Activated CD8-positive, alpha-beta T cell treated with anti-CD3 and anti-CD28 coated beads for 36 hours (primary cell): ENCODE data around the gene CTNNA1. TPM values are rescaled to one million over a fixed set of nuclear protein-coding genes. Genes with fewer than 3 reads are reported as not detected.
"Not testable (repeated sequence)": the region's sequence is repeated elsewhere in the genome, so short reads cannot be mapped to it uniquely, and the experiment has no call there.

Experiments
- ATAC-seq: fragments of 200-7000 bp; cut with Tn5 transposase; one replicate; pipeline ENCODE4 v1.10.0; 2021; ENCODE audit warnings: mild to moderate bottlenecking, moderate library complexity
- CTCF ChIA-PET: fragments of 350-600 bp; sonication (Branson Sonifier 250); formaldehyde crosslinking; loops from one replicate; lab custom pipeline; 2021; ENCODE audit warnings: antibody characterized with exemption; lab: Charles Lee
- POLR2A ChIA-PET: fragments of 350-600 bp; sonication (Branson Sonifier 250); formaldehyde crosslinking; loops from one replicate; lab custom pipeline; 2021; ENCODE audit warnings: antibody characterized with exemption; lab: Charles Lee
- DNase-seq: peaks from one replicate; pipeline ENCODE4 v3.0.0-alpha.2; 2020
- H3K27ac Mint-ChIP-seq: one replicate; pipeline ENCODE4 v1.8.0; 2021; ENCODE audit warnings: mild to moderate bottlenecking, mixed read lengths
- H3K27me3 Mint-ChIP-seq: one replicate; pipeline ENCODE4 v1.8.0; 2021; ENCODE audit warnings: mixed read lengths
- H3K36me3 Mint-ChIP-seq: one replicate; pipeline ENCODE4 v1.8.0; 2021; ENCODE audit warnings: low read depth, mixed read lengths
- H3K4me1 Mint-ChIP-seq: one replicate; pipeline ENCODE4 v1.8.0; 2021; ENCODE audit warnings: low read depth, mixed read lengths
- H3K4me3 Mint-ChIP-seq: one replicate; pipeline ENCODE4 v1.8.0; 2021; ENCODE audit warnings: mild to moderate bottlenecking, moderate library complexity, mixed read lengths
- H3K9me3 Mint-ChIP-seq: one replicate; pipeline ENCODE4 v1.8.0; 2021; ENCODE audit warnings: mixed read lengths
- intact Hi-C: fragments of 100-400 bp; cut with micrococcal nuclease; formaldehyde crosslinking; loops from one replicate; pipeline ENCODE4 v1.10.0; 2022
- total RNA-seq, 2 experiments: library from RNA; stranded (reverse); gene quantifications; one replicate each; pipeline ENCODE4 v1.2.3, GENCODE V29; 2021
- TF ChIP-seq, protein P1 (sequence below): fragments of 200-600 bp; IDR thresholded peaks from one replicate; pipeline ENCODE4 v1.8.0; 2022; ENCODE audit warnings: antibody characterized with exemption, mild to moderate bottlenecking

Gene CTNNA1
- total RNA-seq, 2 experiments from 2014 or later = 77.3 to 85.6 TPM

DNA sequence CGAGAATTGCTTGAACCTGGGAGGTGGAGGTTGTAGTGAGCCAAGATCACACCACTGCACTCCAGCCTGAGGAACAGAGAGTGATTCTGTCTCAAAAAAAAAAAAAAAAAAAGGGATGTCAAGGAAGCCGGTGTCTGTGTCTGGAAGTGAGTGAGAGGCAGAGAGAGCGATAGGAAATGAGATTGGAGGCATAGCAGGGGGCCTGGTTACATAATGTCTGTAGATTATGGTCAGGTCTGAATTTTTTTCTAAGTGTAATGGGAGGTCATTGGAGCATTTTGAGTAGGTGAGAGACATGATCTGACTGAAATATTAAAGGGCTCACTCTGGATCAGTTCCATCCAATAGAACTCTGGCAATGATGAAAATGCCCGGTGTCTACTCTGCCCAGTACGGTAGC, 40.4 kb upstream of the CTNNA1 start:
- TF ChIP-seq, protein P1, sequence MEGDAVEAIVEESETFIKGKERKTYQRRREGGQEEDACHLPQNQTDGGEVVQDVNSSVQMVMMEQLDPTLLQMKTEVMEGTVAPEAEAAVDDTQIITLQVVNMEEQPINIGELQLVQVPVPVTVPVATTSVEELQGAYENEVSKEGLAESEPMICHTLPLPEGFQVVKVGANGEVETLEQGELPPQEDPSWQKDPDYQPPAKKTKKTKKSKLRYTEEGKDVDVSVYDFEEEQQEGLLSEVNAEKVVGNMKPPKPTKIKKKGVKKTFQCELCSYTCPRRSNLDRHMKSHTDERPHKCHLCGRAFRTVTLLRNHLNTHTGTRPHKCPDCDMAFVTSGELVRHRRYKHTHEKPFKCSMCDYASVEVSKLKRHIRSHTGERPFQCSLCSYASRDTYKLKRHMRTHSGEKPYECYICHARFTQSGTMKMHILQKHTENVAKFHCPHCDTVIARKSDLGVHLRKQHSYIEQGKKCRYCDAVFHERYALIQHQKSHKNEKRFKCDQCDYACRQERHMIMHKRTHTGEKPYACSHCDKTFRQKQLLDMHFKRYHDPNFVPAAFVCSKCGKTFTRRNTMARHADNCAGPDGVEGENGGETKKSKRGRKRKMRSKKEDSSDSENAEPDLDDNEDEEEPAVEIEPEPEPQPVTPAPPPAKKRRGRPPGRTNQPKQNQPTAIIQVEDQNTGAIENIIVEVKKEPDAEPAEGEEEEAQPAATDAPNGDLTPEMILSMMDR = no peak
- H3K36me3 Mint-ChIP-seq = no peaks in the 10 kb centered on the region
- ChIA-PET POLR2A (no interaction called here), CTCF (no interaction called here)
- ATAC-seq = no peak
- intact Hi-C loops = no loop called here
- H3K27me3 Mint-ChIP-seq = peaks cover 34% of the 10 kb centered on the region
- no peak overlapping the region for H3K4me3 Mint-ChIP-seq
- no peak overlapping the region for H3K27ac Mint-ChIP-seq
- no peaks in the 10 kb centered on the region for H3K4me1 Mint-ChIP-seq
- DNase-seq = no peak
- H3K9me3 Mint-ChIP-seq = no peaks in the 10 kb centered on the region

DNA sequence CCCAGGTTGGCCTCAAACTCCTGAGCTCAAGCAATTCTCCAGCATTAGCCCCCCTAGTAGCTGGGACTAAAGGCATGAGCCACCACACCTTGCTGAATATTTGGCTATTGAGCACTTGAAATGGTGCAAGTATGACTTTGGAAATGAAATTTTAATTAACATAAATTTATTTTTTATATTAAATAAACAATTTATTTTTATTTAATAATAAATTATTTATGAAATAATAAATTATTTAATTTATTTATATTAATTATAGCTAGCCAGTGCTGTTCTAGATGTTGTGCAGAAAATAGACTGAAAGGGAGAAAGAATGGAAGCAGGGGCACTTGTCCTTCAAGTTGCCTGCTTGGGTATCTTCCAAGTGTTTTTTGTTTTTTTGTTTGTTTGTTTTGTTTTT, 40.0 kb upstream of the CTNNA1 start:
- Mint-ChIP-seq H3K27me3 (peaks cover 34% of the 10 kb centered on the region), H3K36me3 (no peaks in the 10 kb centered on the region), H3K27ac (no peak overlapping the region), H3K4me3 (no peak overlapping the region), H3K9me3 (no peaks in the 10 kb centered on the region), H3K4me1 (no peaks in the 10 kb centered on the region)
- ATAC-seq = no peak
- intact Hi-C loops = no loop called here
- TF ChIP-seq, protein P1 = no peak
- no peak for DNase-seq
- ChIA-PET POLR2A (no interaction called here), CTCF (no interaction called here)

DNA sequence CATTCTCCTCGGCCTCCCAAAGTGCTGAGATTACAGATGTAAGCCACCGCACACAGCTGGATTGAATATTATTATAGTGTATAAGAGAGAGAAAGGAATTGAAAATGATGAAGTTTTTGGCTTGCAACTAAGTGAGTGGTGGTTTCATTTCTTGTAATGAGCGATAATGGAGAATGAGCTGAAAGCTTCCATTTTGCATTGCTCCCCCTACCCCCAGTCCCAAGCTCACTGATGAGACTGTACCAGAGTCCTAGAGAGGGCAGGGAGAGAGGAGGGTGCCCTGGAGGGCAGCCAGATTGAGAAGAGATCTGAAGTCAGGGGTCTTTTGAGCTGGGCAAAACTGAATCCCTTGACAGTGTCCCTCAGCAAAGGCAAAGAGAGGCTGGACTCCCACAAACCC, 38.5 kb upstream of the CTNNA1 start:
- POLR2A ChIA-PET = interaction anchor here (1.0 to 1.6 kb wide), 3 partner anchors 10 to 131 kb away, joined by 3 to 4 read pairs (median 3); no protein-coding TSS in a partner anchor
- no peak overlapping the region for H3K27ac Mint-ChIP-seq
- no peaks in the 10 kb centered on the region for H3K9me3 Mint-ChIP-seq
- ATAC-seq (no peak), DNase-seq (no peak)
- TF ChIP-seq, protein P1 = no peak
- CTCF ChIA-PET = no interaction called here
- intact Hi-C loops = no loop called here
- no peak overlapping the region for H3K4me3 Mint-ChIP-seq
- H3K36me3 Mint-ChIP-seq = no peaks in the 10 kb centered on the region
- no peaks in the 10 kb centered on the region for H3K4me1 Mint-ChIP-seq
- peaks cover 29% of the 10 kb centered on the region for H3K27me3 Mint-ChIP-seq

DNA sequence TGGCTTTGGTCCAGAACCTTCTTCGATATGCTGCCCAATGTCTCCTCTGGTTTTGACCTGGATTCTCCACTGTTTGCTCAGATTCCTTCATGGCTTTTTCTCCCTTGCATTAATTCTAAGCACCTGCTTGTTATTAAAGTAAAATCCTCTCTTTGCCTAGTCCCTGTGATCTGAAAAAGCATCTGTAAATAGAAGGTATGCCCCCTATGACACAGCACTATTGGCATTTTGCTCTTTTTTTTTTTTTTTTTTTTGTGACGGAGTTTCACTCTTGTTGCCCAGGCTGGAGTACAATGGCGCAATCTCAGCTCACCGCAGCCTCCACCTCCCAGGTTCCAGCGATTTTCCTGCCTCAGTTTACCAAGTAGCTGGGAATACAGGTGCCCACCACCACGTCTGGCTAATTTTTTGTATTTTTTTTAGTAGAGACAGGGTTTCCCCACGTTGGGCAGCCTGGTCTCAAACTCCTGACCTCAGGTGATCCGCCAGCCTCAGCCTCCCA, 37.2 kb upstream of the CTNNA1 start:
- H3K4me1 Mint-ChIP-seq, H3K27ac Mint-ChIP-seq, ATAC-seq, H3K36me3 Mint-ChIP-seq, intact Hi-C loops, CTCF ChIA-PET, H3K4me3 Mint-ChIP-seq, DNase-seq, H3K9me3 Mint-ChIP-seq: not testable (repeated sequence)
- H3K27me3 Mint-ChIP-seq = peaks cover 30% of the 10 kb centered on the region
- POLR2A ChIA-PET = interaction anchor here (1.6 kb wide), 1 partner anchor 9 kb away, joined by 4 read pairs; no protein-coding TSS in a partner anchor

DNA sequence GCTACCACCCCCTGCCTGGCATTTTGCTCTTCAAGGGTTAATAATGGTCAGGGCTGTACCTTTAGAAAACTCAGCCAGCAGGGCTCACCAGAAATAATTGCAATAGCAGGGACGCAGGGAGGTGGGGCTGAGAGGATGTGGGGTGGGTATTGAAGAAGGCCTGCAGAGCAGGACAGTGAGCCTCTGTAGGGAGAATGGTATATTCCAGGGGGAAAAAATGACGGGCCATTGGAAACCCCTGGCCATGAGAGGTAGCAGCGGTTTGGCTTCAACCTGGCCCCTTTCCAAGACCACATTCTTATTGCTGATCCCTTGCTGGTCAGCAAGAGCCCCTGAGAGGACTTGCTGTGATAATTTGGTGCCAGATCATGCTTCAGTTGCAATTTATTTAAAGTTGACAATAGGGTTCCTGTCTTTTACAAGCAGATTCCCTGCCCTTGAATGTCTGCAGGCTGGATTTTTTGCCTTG, 36.7 kb upstream of the CTNNA1 start:
- CTCF ChIA-PET = no interaction called here
- no peak overlapping the region for H3K27ac Mint-ChIP-seq
- POLR2A ChIA-PET = no interaction called here
- H3K4me1 Mint-ChIP-seq = no peaks in the 10 kb centered on the region
- intact Hi-C loops = no loop called here
- DNase-seq (no peak), ATAC-seq (no peak)
- peaks cover 29% of the 10 kb centered on the region for H3K27me3 Mint-ChIP-seq
- no peaks in the 10 kb centered on the region for H3K9me3 Mint-ChIP-seq
- TF ChIP-seq, protein P1 = no peak
- no peak overlapping the region for H3K4me3 Mint-ChIP-seq
- no peaks in the 10 kb centered on the region for H3K36me3 Mint-ChIP-seq
